Ovary (tissue), 3 donors: ENCODE measurements around the gene KCNRG.

Source experiments
- CTCF ChIP-seq, 3 donors: fragments of 450-650 bp in 2 of 3; fragments of 200-600 bp in 1 of 3; IDR thresholded peaks; one replicate each; pipeline versions ENCODE4 v1.5.1 to v1.8.0; 2016 to 2022; ENCODE audit warnings: antibody characterized with exemption in 3 of 3, mild to moderate bottlenecking in 1 of 3
- POLR2A ChIP-seq: fragments of 450-650 bp; IDR thresholded peaks from one replicate; pipeline ENCODE4 v1.6.1; 2017; ENCODE audit warnings: antibody characterized with exemption, mild to moderate bottlenecking, moderate library complexity
- donor health status: DM: no; HTN: no; CAD: no.

- TF ChIP-seq CTCF (IDR thresholded peaks at IDR 0.05) (no peak), POLR2A (no peak)
Measured at GRCh38 chr13:50037788-50038187, 22.5 kb downstream of the KCNRG start.
